CD4-positive, CD25-positive, alpha-beta regulatory T cell (primary cell): ENCODE measurements around the gene MEGF8. TPM values are rescaled to one million over a fixed set of nuclear protein-coding genes. Genes with fewer than 3 reads are reported as not detected.
"Not testable (repeated sequence)": the region's sequence is repeated elsewhere in the genome, so short reads cannot be mapped to it uniquely, and the experiment has no call there.

Experiments
- ATAC-seq, 2 donors: fragments of 150-1000 bp; cut with Tn5 transposase; one replicate each; pipeline ENCODE4 v1.10.0; 2021; ENCODE audit warnings: low read depth in 2 of 2, moderate number of reproducible peaks in 2 of 2, moderate library complexity in 1 of 2
- DNase-seq, 3 donors: peaks; one replicate each; pipeline versions ENCODE4 v3.0.0 to v3.0.0-alpha.2; 2012 to 2022; ENCODE audit warnings: mixed read lengths in 1 of 3
- H3K27ac ChIP-seq: one replicate; pipeline ENCODE4 v1.7.0; 2013; ENCODE audit warnings: mild to moderate bottlenecking, low read length; ENCODE audit not compliant: insufficient read depth, poor library complexity, severe bottlenecking
- H3K27me3 ChIP-seq: one replicate; pipeline ENCODE4 v1.7.0; 2013; ENCODE audit warnings: low read length; ENCODE audit not compliant: control insufficient read depth, insufficient read depth
- H3K36me3 ChIP-seq: one replicate; pipeline ENCODE4 v1.7.0; 2013; ENCODE audit warnings: mild to moderate bottlenecking, low read length, moderate library complexity; ENCODE audit not compliant: control insufficient read depth, insufficient read depth
- H3K4me1 ChIP-seq: 2 replicates; pipeline ENCODE4 v1.7.0; 2013; ENCODE audit warnings: mild to moderate bottlenecking, low read length; ENCODE audit not compliant: insufficient read depth, control insufficient read depth, poor library complexity, severe bottlenecking
- H3K4me3 ChIP-seq: one replicate; pipeline ENCODE4 v1.7.0; 2013; ENCODE audit warnings: low read depth, mild to moderate bottlenecking, low read length, moderate library complexity
- H3K9me3 ChIP-seq, 2 experiments: 1 replicate in 1 of 2; 2 replicates in 1 of 2; pipeline ENCODE4 v1.7.0; 2013; ENCODE audit warnings: low read length in 2 of 2, mild to moderate bottlenecking in 1 of 2, moderate library complexity in 1 of 2; ENCODE audit not compliant: control insufficient read depth in 2 of 2
- H3K27ac Mint-ChIP-seq, 3 donors: one replicate each; pipeline ENCODE4 v1.8.0; 2020 to 2022; ENCODE audit warnings: mild to moderate bottlenecking in 3 of 3, mixed read lengths in 3 of 3, moderate library complexity in 2 of 3
- H3K27me3 Mint-ChIP-seq: one replicate; pipeline ENCODE4 v1.8.0; 2022; ENCODE audit warnings: mild to moderate bottlenecking, mixed read lengths
- H3K36me3 Mint-ChIP-seq: one replicate; pipeline ENCODE4 v1.8.0; 2020; ENCODE audit warnings: mixed read lengths
- H3K4me1 Mint-ChIP-seq, 4 donors: one replicate each; pipeline ENCODE4 v1.8.0; 2020 to 2022; ENCODE audit warnings: mixed read lengths in 4 of 4, mild to moderate bottlenecking in 1 of 4
- H3K4me3 Mint-ChIP-seq, 4 donors: one replicate each; pipeline ENCODE4 v1.8.0; 2020 to 2022; ENCODE audit warnings: mild to moderate bottlenecking in 4 of 4, mixed read lengths in 4 of 4, moderate library complexity in 3 of 4
- H3K9me3 Mint-ChIP-seq, 7 donors: one replicate each; pipeline ENCODE4 v1.8.0; 2020 to 2022; ENCODE audit warnings: mixed read lengths in 7 of 7, mild to moderate bottlenecking in 3 of 7, moderate library complexity in 2 of 7
- polyA plus RNA-seq, 4 donors: library from polyadenylated mRNA; unstranded; fragments of 300-500 nt; fragmentation: Illumina TruSeq; gene quantifications; one replicate each; pipeline ENCODE4 v1.2.3, GENCODE V29; 2021
- total RNA-seq: library from RNA; stranded (reverse); gene quantifications from one replicate; pipeline ENCODE4 v1.2.3, GENCODE V29; 2022

Gene MEGF8
- total and polyA plus RNA-seq, 5 donors from 2014 or later: 0.18 to 6.5 (median 0.22) TPM

DNA sequence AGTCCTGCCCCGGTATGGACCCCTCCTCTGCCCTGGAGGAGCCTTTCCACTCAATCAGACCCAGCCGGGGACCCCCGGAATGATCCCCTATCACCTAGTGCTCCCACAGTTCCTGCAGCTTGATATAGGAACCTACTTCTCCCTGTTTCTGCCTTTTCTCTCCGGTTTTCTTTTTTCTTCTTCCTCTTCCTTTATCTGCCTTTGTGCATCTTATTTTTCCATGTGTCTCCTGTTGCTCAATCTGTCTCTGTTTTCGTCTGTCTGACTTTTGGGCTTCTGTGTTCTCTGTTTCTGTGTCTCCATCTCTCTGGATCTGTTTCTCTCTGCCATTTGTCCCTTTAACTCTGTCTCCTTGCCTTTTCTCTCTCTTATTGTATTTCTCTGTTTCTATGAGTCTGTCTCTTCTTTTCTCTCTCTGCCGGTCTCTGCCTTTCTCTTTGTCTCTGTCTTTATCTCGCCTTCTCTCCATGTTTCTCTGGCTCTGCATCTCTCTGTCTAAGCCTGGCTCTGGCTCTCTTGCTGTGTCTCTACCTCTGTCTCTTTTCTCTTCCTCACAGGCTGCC is 10.0 kb downstream of the MEGF8 start:
- Histone ChIP-seq H3K27me3 (no peaks in the 10 kb centered on the region), H3K4me1 (no peaks in the 10 kb centered on the region), H3K36me3 (peaks cover 3% of the 10 kb centered on the region), H3K4me3 (no peak overlapping the region), H3K27ac (no peak overlapping the region), H3K9me3 (no peaks in the 10 kb centered on the region)
- DNase-seq (no peak), ATAC-seq (no peak)
- Mint-ChIP-seq H3K4me1 (peaks cover 0 to 7% (median 3%) of the 10 kb centered on the region in 4 donors), H3K9me3 (no peaks in the 10 kb centered on the region), H3K27me3 (no peaks in the 10 kb centered on the region), H3K36me3 (peaks cover 8% of the 10 kb centered on the region), H3K4me3 (no peak overlapping the region), H3K27ac (no peak overlapping the region)

DNA sequence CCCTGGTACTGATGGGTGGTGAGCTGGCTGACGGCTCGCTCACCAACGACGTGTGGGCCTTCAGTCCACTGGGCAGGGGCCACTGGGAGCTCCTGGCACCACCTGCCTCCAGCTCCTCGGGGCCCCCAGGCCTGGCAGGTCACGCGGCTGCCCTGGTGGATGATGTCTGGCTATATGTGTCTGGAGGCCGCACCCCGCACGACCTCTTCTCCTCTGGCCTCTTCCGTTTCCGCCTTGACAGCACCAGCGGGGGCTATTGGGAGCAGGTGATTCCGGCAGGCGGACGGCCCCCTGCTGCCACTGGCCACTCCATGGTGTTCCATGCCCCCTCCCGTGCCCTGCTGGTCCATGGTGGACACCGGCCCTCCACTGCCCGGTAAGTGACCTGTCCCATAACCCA is 10.5 kb downstream of the MEGF8 start:
- no peaks in the 10 kb centered on the region for H3K9me3 ChIP-seq
- no peak overlapping the region for H3K4me3 ChIP-seq
- DNase-seq (no peak), ATAC-seq (no peak)
- no peaks in the 10 kb centered on the region for H3K9me3 Mint-ChIP-seq
- H3K4me3 Mint-ChIP-seq: no peak overlapping the region
- H3K27ac ChIP-seq: no peak overlapping the region
- H3K36me3 Mint-ChIP-seq: peaks cover 8% of the 10 kb centered on the region
- H3K36me3 ChIP-seq: peaks cover 3% of the 10 kb centered on the region
- peaks cover 0 to 6% (median 2%) of the 10 kb centered on the region in 4 donors for H3K4me1 Mint-ChIP-seq
- H3K27me3 ChIP-seq: no peaks in the 10 kb centered on the region
- no peaks in the 10 kb centered on the region for H3K27me3 Mint-ChIP-seq
- H3K4me1 ChIP-seq: no peaks in the 10 kb centered on the region
- H3K27ac Mint-ChIP-seq: no peak overlapping the region

DNA sequence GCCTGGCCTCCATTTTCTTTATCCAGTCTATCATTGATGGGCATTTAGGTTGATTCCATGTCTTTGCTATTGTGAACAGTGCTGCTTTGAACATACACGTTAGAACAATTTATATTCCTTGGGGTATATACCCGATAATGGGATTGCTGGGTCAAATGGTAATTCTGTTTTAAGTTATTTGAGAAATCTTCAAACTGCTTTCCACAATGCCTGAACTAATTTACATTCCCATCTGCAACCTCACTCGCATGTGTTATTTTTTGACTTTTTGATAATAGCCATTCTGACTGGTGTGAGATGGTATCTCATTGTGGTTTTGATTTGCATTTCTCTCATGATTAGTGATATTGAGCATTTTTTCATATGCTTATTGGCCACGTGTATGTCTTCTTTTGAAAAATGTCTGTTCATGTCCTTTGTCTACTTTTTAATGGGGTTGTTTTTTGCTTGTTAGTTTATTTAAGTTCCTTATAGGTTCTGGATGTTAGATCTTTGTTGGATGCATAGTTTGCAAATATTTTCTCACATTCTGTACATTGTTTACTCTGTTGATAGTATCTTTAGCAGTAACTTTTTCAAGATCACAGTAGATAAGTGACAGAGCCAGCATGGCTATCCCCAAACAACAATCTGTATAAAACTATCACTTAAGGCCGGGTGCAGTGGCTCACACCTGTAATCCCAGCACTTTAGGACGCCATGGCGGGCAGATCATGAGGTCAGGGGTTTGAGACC is 13.9 kb downstream of the MEGF8 start:
- H3K4me1 Mint-ChIP-seq, H3K27me3 Mint-ChIP-seq, H3K27ac Mint-ChIP-seq, H3K4me3 Mint-ChIP-seq, H3K27ac ChIP-seq, H3K9me3 ChIP-seq, ATAC-seq, H3K4me1 ChIP-seq, H3K9me3 Mint-ChIP-seq, DNase-seq, H3K4me3 ChIP-seq, H3K36me3 ChIP-seq, H3K27me3 ChIP-seq: not testable (repeated sequence)
- peaks cover 11% of the 10 kb centered on the region for H3K36me3 Mint-ChIP-seq

DNA sequence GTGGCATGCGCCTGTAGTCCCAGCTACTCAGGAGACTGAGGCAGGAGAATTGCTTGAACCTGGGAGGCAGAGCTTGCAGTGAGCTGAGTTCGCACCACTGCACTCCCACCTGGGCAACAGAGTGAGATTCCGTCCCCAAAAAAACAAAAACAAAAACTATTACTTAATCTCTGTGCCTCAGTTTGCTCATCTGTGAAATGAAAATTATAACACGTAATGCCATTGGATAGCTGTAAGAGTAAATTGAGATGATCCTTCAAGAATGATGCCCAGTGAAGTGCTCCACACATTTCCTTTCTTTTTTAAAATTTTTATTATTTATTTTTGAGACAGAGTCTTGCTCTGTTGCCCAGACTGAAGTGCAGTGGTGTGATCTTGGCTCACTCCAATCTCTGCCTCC is 14.5 kb downstream of the MEGF8 start:
- not testable (repeated sequence) for H3K4me1 Mint-ChIP-seq, DNase-seq, H3K27ac ChIP-seq, H3K4me1 ChIP-seq, H3K27me3 Mint-ChIP-seq, H3K9me3 Mint-ChIP-seq, ATAC-seq, H3K4me3 ChIP-seq, H3K27me3 ChIP-seq, H3K4me3 Mint-ChIP-seq, H3K36me3 ChIP-seq, H3K27ac Mint-ChIP-seq, H3K9me3 ChIP-seq
- peaks cover 15% of the 10 kb centered on the region for H3K36me3 Mint-ChIP-seq

DNA sequence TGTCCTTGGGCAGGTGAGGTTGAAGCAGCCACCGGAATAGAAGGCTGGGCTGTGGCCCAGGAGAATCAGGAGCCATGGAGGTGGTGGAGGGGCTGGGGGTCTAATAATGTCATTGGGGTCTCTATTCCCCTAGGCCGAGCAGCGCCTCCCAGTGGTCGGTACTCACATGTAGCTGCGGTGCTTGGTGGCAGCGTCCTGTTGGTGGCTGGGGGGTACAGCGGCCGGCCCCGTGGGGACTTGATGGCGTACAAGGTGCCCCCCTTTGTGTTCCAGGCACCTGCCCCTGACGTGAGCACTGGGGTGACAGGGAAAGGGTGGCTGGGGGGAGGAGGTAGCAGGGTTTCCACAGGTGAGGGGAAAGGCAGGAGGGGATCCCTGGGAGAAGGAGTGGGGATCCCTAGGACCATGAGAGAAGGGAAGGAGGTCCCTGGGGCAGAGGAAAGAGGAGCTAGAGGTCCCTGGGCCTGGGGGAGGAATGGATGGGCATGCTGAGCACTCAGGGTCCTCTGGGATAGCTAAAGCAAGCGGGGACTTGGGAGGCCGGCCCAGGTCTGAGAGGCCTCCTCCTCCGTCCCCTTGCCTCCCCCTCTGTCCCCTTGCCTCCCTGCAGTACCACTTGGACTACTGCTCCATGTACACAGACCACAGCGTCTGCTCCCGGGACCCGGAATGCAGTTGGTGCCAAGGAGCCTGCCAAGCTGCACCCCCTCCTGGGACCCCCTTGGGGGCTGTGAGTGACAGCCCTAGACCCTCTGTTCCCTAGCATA is 18.1 kb downstream of the MEGF8 start:
- Histone ChIP-seq H3K27me3 (no peaks in the 10 kb centered on the region), H3K4me3 (no peak overlapping the region), H3K4me1 (no peaks in the 10 kb centered on the region), H3K27ac (no peak overlapping the region), H3K36me3 (no peaks in the 10 kb centered on the region), H3K9me3 (no peaks in the 10 kb centered on the region)
- H3K4me1 Mint-ChIP-seq: peaks cover 0 to 8% (median 2%) of the 10 kb centered on the region in 4 donors
- DNase-seq: no peak
- no peak overlapping the region for H3K4me3 Mint-ChIP-seq
- H3K27ac Mint-ChIP-seq: no peak overlapping the region
- no peaks in the 10 kb centered on the region for H3K27me3 Mint-ChIP-seq
- no peak for ATAC-seq
- H3K36me3 Mint-ChIP-seq: peaks cover 18% of the 10 kb centered on the region
- no peaks in the 10 kb centered on the region for H3K9me3 Mint-ChIP-seq

DNA sequence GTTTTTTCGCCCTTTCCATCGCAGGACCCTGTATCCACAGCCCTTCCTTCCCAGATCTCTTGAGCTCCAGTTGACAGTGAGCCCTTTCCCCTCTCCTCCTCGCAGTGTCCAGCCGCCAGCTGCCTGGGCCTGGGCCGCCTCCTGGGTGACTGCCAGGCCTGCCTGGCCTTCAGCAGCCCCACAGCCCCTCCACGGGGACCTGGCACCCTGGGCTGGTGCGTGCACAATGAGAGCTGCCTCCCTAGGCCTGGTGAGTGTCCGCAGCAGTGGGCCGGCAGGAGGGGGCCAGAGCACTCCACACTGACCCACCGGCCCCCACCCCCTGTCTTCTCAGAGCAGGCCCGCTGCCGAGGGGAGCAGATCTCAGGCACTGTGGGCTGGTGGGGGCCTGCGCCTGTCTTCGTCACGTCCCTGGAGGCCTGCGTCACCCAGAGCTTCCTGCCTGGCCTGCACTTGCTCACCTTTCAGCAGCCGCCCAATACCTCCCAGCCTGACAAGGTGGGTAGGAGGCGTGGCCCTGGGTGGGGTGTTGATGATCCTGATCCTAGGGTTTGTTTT is 19.0 kb downstream of the MEGF8 start:
- H3K27me3 ChIP-seq: no peaks in the 10 kb centered on the region
- no peaks in the 10 kb centered on the region for H3K9me3 Mint-ChIP-seq
- no peaks in the 10 kb centered on the region for H3K36me3 ChIP-seq
- H3K4me3 Mint-ChIP-seq: no peak overlapping the region
- DNase-seq: no peak
- no peak for ATAC-seq
- no peak overlapping the region for H3K27ac ChIP-seq
- no peak overlapping the region for H3K4me3 ChIP-seq
- H3K27ac Mint-ChIP-seq: no peak overlapping the region
- H3K36me3 Mint-ChIP-seq: peaks cover 14% of the 10 kb centered on the region
- peaks cover 0 to 3% (median under 1%) of the 10 kb centered on the region in 4 donors for H3K4me1 Mint-ChIP-seq
- H3K4me1 ChIP-seq: no peaks in the 10 kb centered on the region
- H3K27me3 Mint-ChIP-seq: no peaks in the 10 kb centered on the region
- H3K9me3 ChIP-seq: no peaks in the 10 kb centered on the region

DNA sequence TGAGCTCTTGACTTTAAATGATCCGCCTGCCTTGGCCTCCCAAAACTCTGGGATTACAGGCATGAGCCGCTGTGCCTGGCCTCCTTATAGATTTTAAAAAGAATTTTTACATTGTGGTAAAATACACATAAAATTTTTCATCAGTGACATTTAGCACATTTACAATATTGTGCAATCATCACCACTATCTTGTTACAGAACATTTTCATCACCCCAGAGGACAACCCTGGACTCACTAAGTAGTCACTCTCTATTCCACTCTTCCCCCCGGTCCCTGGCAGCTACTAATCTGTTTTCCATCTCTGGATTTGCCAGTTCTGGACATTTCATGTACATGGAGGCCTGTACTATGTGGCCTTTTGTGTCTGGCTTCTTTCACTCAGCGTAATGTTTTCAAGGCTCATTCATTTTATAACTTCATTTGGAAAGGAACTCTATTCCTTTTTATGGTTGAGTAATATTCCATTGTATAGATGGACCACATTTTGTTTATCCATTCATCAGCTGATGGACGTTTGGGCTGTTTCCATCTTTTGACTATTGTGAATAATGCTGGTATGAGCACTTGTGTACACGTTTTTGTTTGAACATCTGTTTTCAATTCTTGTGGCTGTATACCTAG is 19.9 kb downstream of the MEGF8 start:
- H3K27ac Mint-ChIP-seq: peak overlapping the region in 1 of 3 donors; percentile 8
- Histone ChIP-seq H3K9me3 (no peaks in the 10 kb centered on the region), H3K36me3 (no peaks in the 10 kb centered on the region), H3K4me3 (no peak overlapping the region), H3K4me1 (no peaks in the 10 kb centered on the region), H3K27ac (no peak overlapping the region), H3K27me3 (no peaks in the 10 kb centered on the region)
- DNase-seq: no peak
- H3K4me3 Mint-ChIP-seq: no peak overlapping the region
- H3K36me3 Mint-ChIP-seq: peaks cover 16% of the 10 kb centered on the region
- H3K9me3 Mint-ChIP-seq: no peaks in the 10 kb centered on the region
- peaks cover 0 to 2% (median 0%) of the 10 kb centered on the region in 4 donors for H3K4me1 Mint-ChIP-seq
- no peak for ATAC-seq
- no peaks in the 10 kb centered on the region for H3K27me3 Mint-ChIP-seq
